ENCODE results near the gene DPY30.

- TF ChIP-seq, protein P1, sequence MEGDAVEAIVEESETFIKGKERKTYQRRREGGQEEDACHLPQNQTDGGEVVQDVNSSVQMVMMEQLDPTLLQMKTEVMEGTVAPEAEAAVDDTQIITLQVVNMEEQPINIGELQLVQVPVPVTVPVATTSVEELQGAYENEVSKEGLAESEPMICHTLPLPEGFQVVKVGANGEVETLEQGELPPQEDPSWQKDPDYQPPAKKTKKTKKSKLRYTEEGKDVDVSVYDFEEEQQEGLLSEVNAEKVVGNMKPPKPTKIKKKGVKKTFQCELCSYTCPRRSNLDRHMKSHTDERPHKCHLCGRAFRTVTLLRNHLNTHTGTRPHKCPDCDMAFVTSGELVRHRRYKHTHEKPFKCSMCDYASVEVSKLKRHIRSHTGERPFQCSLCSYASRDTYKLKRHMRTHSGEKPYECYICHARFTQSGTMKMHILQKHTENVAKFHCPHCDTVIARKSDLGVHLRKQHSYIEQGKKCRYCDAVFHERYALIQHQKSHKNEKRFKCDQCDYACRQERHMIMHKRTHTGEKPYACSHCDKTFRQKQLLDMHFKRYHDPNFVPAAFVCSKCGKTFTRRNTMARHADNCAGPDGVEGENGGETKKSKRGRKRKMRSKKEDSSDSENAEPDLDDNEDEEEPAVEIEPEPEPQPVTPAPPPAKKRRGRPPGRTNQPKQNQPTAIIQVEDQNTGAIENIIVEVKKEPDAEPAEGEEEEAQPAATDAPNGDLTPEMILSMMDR (conservative IDR thresholded peaks at IDR 0.05; ENCODE audit: low read length): no peak
- no peak for TF ChIP-seq EZH2phosphoT487 (IDR thresholded peaks at IDR 0.05; ENCODE audit: borderline replicate concordance)
Observed at GRCh38 chr2:32060266-32060665, 20.7 kb upstream of the DPY30 start.
